Pericardium fibroblast (primary cell): Measurements from ENCODE around the gene CTRB1. TPM values are rescaled to one million over a fixed set of nuclear protein-coding genes. Genes with fewer than 3 reads are reported as not detected.

ENCODE experiments used
- total RNA-seq: library from RNA; depleted of rRNA; stranded (reverse); fragments of >200 nt; gene quantifications from 2 replicates; pipeline ENCODE4 v1.2.3, GENCODE V29; 2015

CTRB1 gene
- total RNA-seq: not detected in 2 replicates

GRCh38 chr16:75218256-75219076 lies at the start of gene CTRB1:
Gene CTRB1, plus strand, starts transcription at chr16:75218988. Its CDS starts 20 bp downstream, at chr16:75219008.

GRCh38 chr16:75206749-75207451 lies 11.9 kb upstream of the CTRB1 start, which contains the start of gene CTRB2:
Gene CTRB2, minus strand, starts transcription at chr16:75207161. Its CDS starts 20 bp downstream, at chr16:75207141.

DNA sequence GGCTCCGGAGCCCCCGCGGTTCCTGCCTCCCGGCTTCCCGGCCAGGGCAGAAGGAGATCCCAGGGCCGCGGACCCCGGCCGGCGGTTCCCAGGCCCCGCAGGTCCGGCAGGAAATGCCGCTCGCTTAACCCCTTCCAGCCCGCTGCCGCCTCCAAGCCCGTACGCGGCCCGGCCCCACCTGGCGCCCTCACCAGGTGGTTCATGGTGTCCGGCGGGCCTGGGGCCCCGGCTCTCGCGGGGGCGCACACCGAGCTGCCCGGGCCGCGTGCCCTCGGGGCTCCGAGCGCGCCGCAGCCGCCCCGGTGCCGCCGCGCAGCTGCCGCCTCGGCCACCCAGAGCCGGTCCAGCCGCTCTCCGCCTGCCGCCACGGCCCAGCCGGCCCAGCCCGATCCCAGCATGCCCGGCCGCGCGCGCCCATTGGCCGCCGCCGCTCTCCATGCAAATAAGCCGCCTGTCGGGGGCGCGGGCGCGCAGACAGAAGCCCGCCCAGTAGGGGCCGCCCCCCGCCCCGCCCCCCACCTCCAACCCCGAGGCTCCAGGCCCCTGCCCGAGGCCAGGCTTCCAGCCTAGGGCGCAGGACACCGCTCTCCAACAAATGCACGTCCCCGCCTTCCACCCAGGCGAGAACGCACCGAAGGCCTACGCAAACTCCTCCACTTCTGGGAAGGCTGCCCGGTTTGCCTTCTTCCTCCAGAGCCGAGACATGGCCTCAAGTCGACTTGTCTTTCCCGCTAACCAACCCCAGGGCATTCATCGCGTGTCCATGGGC lies 32.7 kb downstream of the CTRB1 start, which contains the start of gene BCAR1:
TSS of gene BCAR1 (minus strand) at position 345 of the 769 bp plus-strand sequence. CDS start at position 203, 142 bp downstream.

Other genes with a start within 250 kb of the CTRB1 start
- 12.2 and 15.2 TPM in 2 replicates for gene WDR59, start 233.9 kb upstream of the CTRB1 start, total RNA-seq
- gene ZNRF1, start 220.0 kb upstream of the CTRB1 start, total RNA-seq: 17.9 and 21.3 TPM in 2 replicates
- 1.4 and 1.5 TPM in 2 replicates for gene LDHD, start 102.2 kb upstream of the CTRB1 start, total RNA-seq
- 8.1 and 9.2 TPM in 2 replicates for gene ZFP1, start 70.5 kb upstream of the CTRB1 start, total RNA-seq
- not detected in 2 replicates for gene CTRB2, start 11.8 kb upstream of the CTRB1 start, total RNA-seq
- gene BCAR1, start 32.6 kb downstream of the CTRB1 start, total RNA-seq: 49.6 and 119 TPM in 2 replicates
- 48.7 and 52.2 TPM in 2 replicates for gene CFDP1, start 214.5 kb downstream of the CTRB1 start, total RNA-seq
- gene TMEM170A, start 245.7 kb downstream of the CTRB1 start, total RNA-seq: 5.5 and 12.8 TPM in 2 replicates